A549 (cell line): Measurements from ENCODE around the gene LPIN3.

Experiments used
- CTCF ChIP-seq: fragments of >200 bp; sonication (Bioruptor Twin); formaldehyde crosslinking; IDR thresholded peaks from 3 replicates; pipeline ENCODE4 v1.5.1; 2016
- EP300 ChIP-seq, 2 experiments: fragments of >200 bp; sonication (Bioruptor Twin); formaldehyde crosslinking; IDR thresholded peaks; 2 replicates in 1 of 2; 3 replicates in 1 of 2; pipeline ENCODE4 v1.6.1; 2016 to 2017
- MYC ChIP-seq: IDR thresholded peaks from 2 replicates; pipeline ENCODE4 v1.6.1; 2012; ENCODE audit warnings: mild to moderate bottlenecking, inconsistent platforms, low read length, improper control_type of control experiment, borderline replicate concordance
- RNF2 ChIP-seq: fragments of 200-600 bp; sonication (generic); IDR thresholded peaks from 2 replicates; pipeline ENCODE4 v1.6.1; 2016; ENCODE audit warnings: low read depth, mild to moderate bottlenecking, antibody characterized with exemption, moderate library complexity, borderline replicate concordance
- SMC3 ChIP-seq: fragments of >200 bp; sonication (Bioruptor Twin); formaldehyde crosslinking; IDR thresholded peaks from 3 replicates; pipeline ENCODE4 v1.6.1; 2018; ENCODE audit warnings: inconsistent platforms
- ZFP36 ChIP-seq: fragments of 450-650 bp; IDR thresholded peaks from 2 replicates; pipeline ENCODE4 v1.6.1; 2014; ENCODE audit warnings: borderline replicate concordance; ENCODE audit not compliant: partially characterized antibody
- TF ChIP-seq, protein P1 (sequence below): IDR thresholded peaks from 2 replicates; pipeline ENCODE4 v1.6.1; 2012; ENCODE audit warnings: low read depth, borderline replicate concordance
- TF ChIP-seq, protein P2 (sequence below): IDR thresholded peaks from 2 replicates; pipeline ENCODE4 v1.6.1; 2012

DNA sequence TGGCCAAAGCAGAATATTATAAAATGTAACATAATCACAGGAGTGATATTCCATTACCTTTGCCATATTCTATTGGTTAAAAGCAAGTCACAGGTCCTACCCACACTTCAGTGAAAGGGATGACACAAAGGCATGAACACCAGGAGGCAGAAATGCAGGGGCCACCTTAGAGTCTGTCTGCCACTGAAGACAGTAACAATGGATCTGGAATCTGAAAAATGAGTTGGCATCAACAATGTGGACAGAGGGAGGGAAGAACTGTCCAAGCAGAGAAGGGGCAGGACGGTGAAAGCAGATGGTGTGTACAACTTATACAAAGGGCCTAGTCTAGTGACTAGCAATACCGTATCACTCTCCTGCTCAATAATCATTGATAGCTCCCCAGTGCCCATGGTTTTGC lies 6.6 kb upstream of the LPIN3 start:
- TF ChIP-seq MYC: no peak
- TF ChIP-seq CTCF: no peak
- TF ChIP-seq, protein P1, sequence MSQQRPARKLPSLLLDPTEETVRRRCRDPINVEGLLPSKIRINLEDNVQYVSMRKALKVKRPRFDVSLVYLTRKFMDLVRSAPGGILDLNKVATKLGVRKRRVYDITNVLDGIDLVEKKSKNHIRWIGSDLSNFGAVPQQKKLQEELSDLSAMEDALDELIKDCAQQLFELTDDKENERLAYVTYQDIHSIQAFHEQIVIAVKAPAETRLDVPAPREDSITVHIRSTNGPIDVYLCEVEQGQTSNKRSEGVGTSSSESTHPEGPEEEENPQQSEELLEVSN: no peak
- TF ChIP-seq, protein P2, sequence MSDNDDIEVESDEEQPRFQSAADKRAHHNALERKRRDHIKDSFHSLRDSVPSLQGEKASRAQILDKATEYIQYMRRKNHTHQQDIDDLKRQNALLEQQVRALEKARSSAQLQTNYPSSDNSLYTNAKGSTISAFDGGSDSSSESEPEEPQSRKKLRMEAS: no peak
- TF ChIP-seq ZFP36: no peak
- no peak for TF ChIP-seq SMC3
- TF ChIP-seq EP300 (IDR thresholded peaks at IDR 0.05): no peak
- TF ChIP-seq RNF2: no peak
